ENCODE results near the gene DOK5.

The DOK5 gene

DNA sequence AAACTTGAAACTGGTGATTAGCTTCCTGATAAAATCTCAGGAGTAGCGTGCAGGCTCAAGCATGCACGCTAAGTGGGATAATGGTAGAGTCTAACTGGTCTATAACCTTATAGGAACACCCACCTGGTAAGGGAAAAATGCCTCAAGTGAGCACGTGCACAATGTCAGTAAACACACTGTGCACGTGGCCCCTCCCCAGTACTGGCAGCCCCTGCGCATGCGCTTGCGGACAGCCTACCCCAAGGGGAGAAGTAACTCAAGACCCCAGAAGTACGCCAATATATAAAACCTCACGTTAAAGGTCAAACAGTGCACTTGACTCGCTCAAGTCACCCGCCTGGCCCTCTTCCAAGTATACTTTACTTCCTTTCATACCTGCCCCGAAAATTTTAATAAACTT lies 23.1 kb upstream of the DOK5 start:
- H3K9me3 Mint-ChIP-seq = peaks cover 7% of the 10 kb centered on the region

DNA sequence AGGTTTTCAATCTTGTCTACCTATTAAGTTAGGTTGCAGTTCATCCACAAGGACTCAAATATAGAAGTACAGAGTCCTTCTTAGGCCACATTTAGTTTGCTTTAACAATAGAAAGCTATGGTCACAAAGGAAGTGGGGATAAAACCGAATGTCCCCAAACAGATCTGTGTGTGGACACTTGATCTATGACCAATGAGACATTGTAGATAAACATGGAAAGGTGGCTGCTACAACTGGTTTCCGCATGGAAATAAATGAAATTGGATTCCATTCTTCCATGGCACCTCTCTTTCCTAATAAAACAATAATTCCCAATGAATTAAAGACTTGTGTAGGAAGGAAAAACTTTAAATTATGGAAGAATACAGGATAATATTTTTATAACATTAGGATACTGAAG lies 20.4 kb upstream of the DOK5 start:
- no peak overlapping the region for H3K4me3 Mint-ChIP-seq
- H3K9me3 Mint-ChIP-seq = peaks cover 7% of the 10 kb centered on the region
- TF ChIP-seq, protein P1, sequence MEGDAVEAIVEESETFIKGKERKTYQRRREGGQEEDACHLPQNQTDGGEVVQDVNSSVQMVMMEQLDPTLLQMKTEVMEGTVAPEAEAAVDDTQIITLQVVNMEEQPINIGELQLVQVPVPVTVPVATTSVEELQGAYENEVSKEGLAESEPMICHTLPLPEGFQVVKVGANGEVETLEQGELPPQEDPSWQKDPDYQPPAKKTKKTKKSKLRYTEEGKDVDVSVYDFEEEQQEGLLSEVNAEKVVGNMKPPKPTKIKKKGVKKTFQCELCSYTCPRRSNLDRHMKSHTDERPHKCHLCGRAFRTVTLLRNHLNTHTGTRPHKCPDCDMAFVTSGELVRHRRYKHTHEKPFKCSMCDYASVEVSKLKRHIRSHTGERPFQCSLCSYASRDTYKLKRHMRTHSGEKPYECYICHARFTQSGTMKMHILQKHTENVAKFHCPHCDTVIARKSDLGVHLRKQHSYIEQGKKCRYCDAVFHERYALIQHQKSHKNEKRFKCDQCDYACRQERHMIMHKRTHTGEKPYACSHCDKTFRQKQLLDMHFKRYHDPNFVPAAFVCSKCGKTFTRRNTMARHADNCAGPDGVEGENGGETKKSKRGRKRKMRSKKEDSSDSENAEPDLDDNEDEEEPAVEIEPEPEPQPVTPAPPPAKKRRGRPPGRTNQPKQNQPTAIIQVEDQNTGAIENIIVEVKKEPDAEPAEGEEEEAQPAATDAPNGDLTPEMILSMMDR (IDR thresholded peaks at IDR 0.05) = no peak
- H3K36me3 Mint-ChIP-seq (ENCODE audit: low read depth) = no peaks in the 10 kb centered on the region
- DNase-seq = no peak
- peaks cover 2% of the 10 kb centered on the region for H3K27me3 Mint-ChIP-seq (ENCODE audit: low read depth, poor library complexity)
- H3K27ac Mint-ChIP-seq = no peak overlapping the region
- H3K4me1 Mint-ChIP-seq = no peaks in the 10 kb centered on the region

More for the DNA sequence above, 23.1 kb upstream of the DOK5 start:
- Mint-ChIP-seq H3K4me1 (no peaks in the 10 kb centered on the region), H3K4me3 (no peak overlapping the region), H3K36me3 (ENCODE audit: low read depth) (no peaks in the 10 kb centered on the region), H3K27me3 (ENCODE audit: low read depth, poor library complexity) (no peaks in the 10 kb centered on the region), H3K27ac (no peak overlapping the region)
- TF ChIP-seq, protein P1 (IDR thresholded peaks at IDR 0.05) = no peak
- no peak for DNase-seq

DNA sequence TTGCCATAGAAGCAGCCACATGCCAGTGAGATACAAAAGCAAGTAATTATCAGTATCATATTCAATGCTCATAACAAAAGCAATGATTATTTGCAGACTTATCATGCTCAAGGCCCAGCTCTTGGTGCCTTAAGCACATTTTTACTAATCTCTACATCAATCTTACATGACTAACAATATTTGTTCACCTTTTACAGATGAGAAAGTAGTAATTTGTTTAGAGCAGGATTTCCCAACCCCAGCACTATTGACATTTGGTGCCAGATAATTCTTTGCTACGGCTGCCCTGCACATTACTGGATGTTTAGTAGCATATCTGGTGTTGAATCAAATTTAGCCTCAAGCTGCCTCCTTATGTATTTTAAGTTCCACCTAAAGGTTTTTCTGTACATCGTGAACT lies 19.0 kb upstream of the DOK5 start:
- TF ChIP-seq, protein P1 (IDR thresholded peaks at IDR 0.05) = no peak
- no peak for DNase-seq
- Mint-ChIP-seq H3K27ac (no peak overlapping the region), H3K4me3 (no peak overlapping the region), H3K27me3 (ENCODE audit: low read depth, poor library complexity) (peaks cover 2% of the 10 kb centered on the region), H3K9me3 (peaks cover 7% of the 10 kb centered on the region), H3K36me3 (ENCODE audit: low read depth) (no peaks in the 10 kb centered on the region), H3K4me1 (no peaks in the 10 kb centered on the region)

DNA sequence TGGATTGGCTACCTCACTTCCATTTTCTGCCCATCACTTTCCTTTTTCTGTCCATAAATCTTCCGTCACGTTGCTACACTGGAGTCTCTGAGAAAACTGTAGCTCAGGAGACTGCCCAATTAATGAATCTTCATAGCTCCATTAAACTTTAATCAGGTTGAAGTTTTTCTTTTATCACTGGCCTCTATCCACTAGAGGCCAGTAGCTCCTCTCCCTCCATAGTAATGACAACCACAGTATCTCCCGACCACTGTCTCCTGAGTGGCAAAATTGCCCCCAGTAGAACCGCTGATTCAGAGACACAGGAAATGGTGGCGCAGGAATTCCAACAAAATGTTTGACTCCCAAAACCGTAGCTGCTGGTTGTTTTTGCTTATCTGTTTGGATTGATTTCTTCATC lies 18.4 kb upstream of the DOK5 start:
- Mint-ChIP-seq H3K4me1 (no peaks in the 10 kb centered on the region), H3K27me3 (ENCODE audit: low read depth, poor library complexity) (peaks cover 2% of the 10 kb centered on the region), H3K9me3 (peaks cover 7% of the 10 kb centered on the region), H3K27ac (no peak overlapping the region), H3K4me3 (no peak overlapping the region), H3K36me3 (ENCODE audit: low read depth) (no peaks in the 10 kb centered on the region)
- no peak for DNase-seq
- TF ChIP-seq, protein P1 (IDR thresholded peaks at IDR 0.05) = no peak

DNA sequence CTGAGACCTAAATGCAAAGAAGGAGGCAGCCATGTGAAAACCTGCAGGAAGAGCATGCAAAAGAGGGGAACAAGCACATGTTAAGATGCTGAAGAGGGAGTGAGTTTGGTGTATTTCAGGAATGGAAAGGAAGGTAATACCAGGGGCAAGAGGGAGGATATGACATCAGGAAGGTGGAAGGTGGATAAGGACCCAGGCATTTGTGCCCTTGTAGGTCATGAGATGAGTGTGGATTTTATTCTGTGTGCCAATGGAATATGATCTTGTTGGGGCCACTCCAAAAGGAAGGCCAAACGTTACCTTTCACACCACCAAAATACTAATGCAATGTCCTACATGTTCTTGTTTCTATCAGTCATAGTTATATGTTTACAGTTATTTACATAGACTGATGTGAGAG lies 17.2 kb upstream of the DOK5 start:
- peaks cover 2% of the 10 kb centered on the region for H3K27me3 Mint-ChIP-seq (ENCODE audit: low read depth, poor library complexity)
- H3K36me3 Mint-ChIP-seq (ENCODE audit: low read depth) = no peaks in the 10 kb centered on the region
- no peaks in the 10 kb centered on the region for H3K9me3 Mint-ChIP-seq
- no peak overlapping the region for H3K4me3 Mint-ChIP-seq
- no peak for DNase-seq
- H3K4me1 Mint-ChIP-seq = no peaks in the 10 kb centered on the region
- no peak overlapping the region for H3K27ac Mint-ChIP-seq
- TF ChIP-seq, protein P1 (IDR thresholded peaks at IDR 0.05) = no peak

DNA sequence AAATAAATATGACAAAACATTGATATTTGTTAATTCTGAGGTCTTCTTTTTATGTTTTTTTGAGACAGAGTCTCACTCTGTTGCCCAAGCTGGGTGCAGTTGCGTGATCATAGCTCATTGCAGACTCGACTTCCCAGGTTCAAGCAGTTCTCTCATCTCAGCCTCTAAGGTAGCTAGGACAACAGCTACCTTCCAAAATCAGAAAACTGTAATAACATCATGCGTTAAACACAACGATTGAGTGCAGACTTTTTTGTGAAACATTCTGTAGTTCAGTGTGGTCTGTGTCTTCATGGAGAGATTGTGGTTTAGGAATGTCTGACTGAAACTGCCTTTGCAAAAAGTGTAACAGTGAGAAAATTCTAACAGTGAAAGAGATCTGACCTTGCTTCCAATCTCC lies 16.1 kb upstream of the DOK5 start:
- no peaks in the 10 kb centered on the region for H3K4me1 Mint-ChIP-seq

More for the DNA sequence above, 16.1 kb upstream of the DOK5 start:
- Mint-ChIP-seq H3K36me3 (ENCODE audit: low read depth) (no peaks in the 10 kb centered on the region), H3K4me3 (no peak overlapping the region), H3K27me3 (ENCODE audit: low read depth, poor library complexity) (peaks cover 2% of the 10 kb centered on the region), H3K9me3 (no peaks in the 10 kb centered on the region), H3K27ac (no peak overlapping the region)
- TF ChIP-seq, protein P1 (IDR thresholded peaks at IDR 0.05) = no peak
- no peak for DNase-seq
